Measurements from ENCODE around the gene RACGAP1. TPM values are rescaled to one million over a fixed set of nuclear protein-coding genes. Genes with fewer than 3 reads are reported as not detected.

The RACGAP1 gene
- total RNA-seq, 1 donor from 2014 or later: 5.8 TPM

- no peak for DNase-seq (ENCODE audit: low read depth in 2 of 2)
These were observed 68.4 kb downstream of the RACGAP1 start for GRCh38 chr12:49956663-49957569.

GRCh38 chr12:49955899-49956662 lies 69.2 kb downstream of the RACGAP1 start:
- no peak for DNase-seq (ENCODE audit: low read depth in 2 of 2)

- no peak for DNase-seq (ENCODE audit: low read depth in 2 of 2)
These were observed 70.1 kb downstream of the RACGAP1 start for GRCh38 chr12:49954863-49955830.

GRCh38 chr12:49953961-49954846 lies 71.1 kb downstream of the RACGAP1 start:
- DNase-seq (ENCODE audit: low read depth in 2 of 2): no peak

GRCh38 chr12:49953151-49953550 lies 72.1 kb downstream of the RACGAP1 start:
- DNase-seq (ENCODE audit: low read depth in 2 of 2): no peak

GRCh38 chr12:49952391-49953055 lies 72.8 kb downstream of the RACGAP1 start:
- no peak for DNase-seq (ENCODE audit: low read depth in 2 of 2)

- DNase-seq (ENCODE audit: low read depth in 2 of 2): no peak
These were observed 73.7 kb downstream of the RACGAP1 start for GRCh38 chr12:49951411-49952240.

- no peak for DNase-seq (ENCODE audit: low read depth in 2 of 2)
These were observed 74.7 kb downstream of the RACGAP1 start, which contains the start of gene AQP2 for GRCh38 chr12:49950273-49951251. TSS of gene AQP2 (plus strand) at chr12:49950737. CDS start at chr12:49950831, 94 bp downstream.

GRCh38 chr12:49949866-49950265 lies 75.4 kb downstream of the RACGAP1 start:
- DNase-seq (ENCODE audit: low read depth in 2 of 2): no peak

GRCh38 chr12:49948866-49949845 lies 76.1 kb downstream of the RACGAP1 start:
- DNase-seq (ENCODE audit: low read depth in 2 of 2): no peak

- DNase-seq (ENCODE audit: low read depth in 2 of 2): no peak
These were observed 77.6 kb downstream of the RACGAP1 start for GRCh38 chr12:49947593-49948226.

- no peak for DNase-seq (ENCODE audit: low read depth in 2 of 2)
These were observed 78.8 kb downstream of the RACGAP1 start for GRCh38 chr12:49946497-49946896.

- DNase-seq (ENCODE audit: low read depth in 2 of 2): no peak
These were observed 79.2 kb downstream of the RACGAP1 start for GRCh38 chr12:49946086-49946485.

- DNase-seq (ENCODE audit: low read depth in 2 of 2): peak; percentile 86 to 88
These were observed 79.8 kb downstream of the RACGAP1 start for GRCh38 chr12:49945394-49946080.

- DNase-seq (ENCODE audit: low read depth in 2 of 2): no peak
These were observed 80.6 kb downstream of the RACGAP1 start for GRCh38 chr12:49944718-49945117.

Measured in lung microvascular endothelial cell (primary cell).